Esophagus muscularis mucosa (tissue), 4 donors: ENCODE measurements around the gene HHATL. TPM values are rescaled to one million over a fixed set of nuclear protein-coding genes. Genes with fewer than 3 reads are reported as not detected.
A peak's percentile ranks its signal among the peaks of the same experiment; 100 is the strongest.

Experiments used
- DNase-seq: peaks from one replicate; pipeline ENCODE4 v3.0.0-alpha.2; 2017; ENCODE audit errors: extremely low spot score
- H3K27ac ChIP-seq, 4 donors: fragments of 200-600 bp; sonication (generic); replicated peaks in 1 of 4; 1 replicate in 3 of 4; 2 replicates in 1 of 4; pipeline ENCODE4 v1.5.1; 2016 to 2019; ENCODE audit warnings: mild to moderate bottlenecking in 1 of 4
- H3K27me3 ChIP-seq, 4 donors: fragments of 200-600 bp; sonication (generic); one replicate each; pipeline versions ENCODE4 v1.5.1 to v1.6.0; 2016 to 2019
- H3K36me3 ChIP-seq, 4 donors: fragments of 200-600 bp; sonication (generic); one replicate each; pipeline ENCODE4 v1.5.1; 2016 to 2019
- H3K4me1 ChIP-seq, 4 donors: fragments of 200-600 bp; sonication (generic); one replicate each; pipeline ENCODE4 v1.5.1; 2016 to 2019
- H3K4me3 ChIP-seq, 4 donors: fragments of 200-600 bp; sonication (generic); 1 replicate in 2 of 4; 2 replicates in 2 of 4; pipeline ENCODE4 v1.5.1; 2016 to 2019; ENCODE audit warnings: mild to moderate bottlenecking in 4 of 4, moderate library complexity in 1 of 4
- H3K9me3 ChIP-seq, 4 donors: fragments of 200-600 bp; sonication (generic); 1 replicate in 3 of 4; 2 replicates in 1 of 4; pipeline ENCODE4 v1.5.1; 2016 to 2019
- CTCF ChIP-seq, 3 experiments: fragments of 200-600 bp in 2 of 3; fragments of 450-650 bp in 1 of 3; sonication (generic) in 2 of 3; IDR thresholded peaks; one replicate each; pipeline ENCODE4 v1.5.1; 2017 to 2019; ENCODE audit warnings: antibody characterized with exemption in 3 of 3, mild to moderate bottlenecking in 2 of 3, moderate library complexity in 1 of 3
- EP300 ChIP-seq: sonication (generic); formaldehyde crosslinking; IDR thresholded peaks from one replicate; pipeline ENCODE4 v1.6.1; 2017; ENCODE audit warnings: antibody characterized with exemption
- POLR2A ChIP-seq: fragments of 450-650 bp; IDR thresholded peaks from one replicate; pipeline ENCODE4 v1.6.1; 2017; ENCODE audit warnings: antibody characterized with exemption, moderate library complexity, mild to moderate bottlenecking, low read depth
- POLR2AphosphoS5 ChIP-seq, 2 donors: sonication (generic); formaldehyde crosslinking; IDR thresholded peaks; one replicate each; pipeline ENCODE4 v1.6.1; 2017; ENCODE audit warnings: antibody characterized with exemption in 2 of 2
- WGBS: methylation state at CpG from one replicate; pipeline ENCODE4 v1.1.5; 2018; 5-methylcytosine and 5-hydroxymethylcytosine counted together
- intact Hi-C: fragments of 100-400 bp; cut with DNase I; formaldehyde crosslinking; loops from one replicate; pipeline ENCODE4 v1.15.1; 2023
- total RNA-seq, 4 donors: library from RNA; depleted of rRNA; stranded (reverse); fragments of >200 nt; gene quantifications; one replicate each; pipeline versions ENCODE4 v1.1.0 to v1.2.1, GENCODE V29; 2016

Gene HHATL
- total RNA-seq, 4 donors from 2014 or later = 1.5 TPM; not detected in 3

DNA sequence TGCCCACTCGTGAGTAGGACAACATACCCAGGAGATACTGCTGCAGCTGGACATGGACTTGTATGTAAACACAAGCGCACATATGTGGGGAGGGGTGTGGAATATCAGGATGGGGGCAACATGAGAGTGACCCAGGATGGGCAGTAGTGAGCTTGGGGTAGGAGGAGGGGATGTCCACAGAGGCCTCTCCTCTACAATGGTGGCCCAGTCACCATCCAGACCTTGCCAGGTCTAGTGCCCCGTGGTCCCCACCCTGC is 49.4 kb downstream of the HHATL start:
- H3K36me3 ChIP-seq = peaks cover 0 to 22% (median 10%) of the 10 kb centered on the region in 4 donors
- H3K9me3 ChIP-seq = no peaks in the 10 kb centered on the region
- intact Hi-C loops = loop anchor here (5.0 kb wide), 3 partner anchors 51 to 89 kb away; partner anchors contain the start of genes NKTR and SEC22C
- no peak for DNase-seq
- TF ChIP-seq POLR2AphosphoS5 (IDR thresholded peaks at IDR 0.05) = no peak
- 13% methylated on average over 3 of the region's 3 CpGs for WGBS
- H3K4me3 ChIP-seq = peak overlapping the region; percentile 82 to 96 (median 92)
- peak overlapping the region; percentile 91 to 98 (median 96) for H3K27ac ChIP-seq
- H3K27me3 ChIP-seq = no peaks in the 10 kb centered on the region
- peaks cover 43 to 73% (median 68%) of the 10 kb centered on the region in 4 donors for H3K4me1 ChIP-seq

DNA sequence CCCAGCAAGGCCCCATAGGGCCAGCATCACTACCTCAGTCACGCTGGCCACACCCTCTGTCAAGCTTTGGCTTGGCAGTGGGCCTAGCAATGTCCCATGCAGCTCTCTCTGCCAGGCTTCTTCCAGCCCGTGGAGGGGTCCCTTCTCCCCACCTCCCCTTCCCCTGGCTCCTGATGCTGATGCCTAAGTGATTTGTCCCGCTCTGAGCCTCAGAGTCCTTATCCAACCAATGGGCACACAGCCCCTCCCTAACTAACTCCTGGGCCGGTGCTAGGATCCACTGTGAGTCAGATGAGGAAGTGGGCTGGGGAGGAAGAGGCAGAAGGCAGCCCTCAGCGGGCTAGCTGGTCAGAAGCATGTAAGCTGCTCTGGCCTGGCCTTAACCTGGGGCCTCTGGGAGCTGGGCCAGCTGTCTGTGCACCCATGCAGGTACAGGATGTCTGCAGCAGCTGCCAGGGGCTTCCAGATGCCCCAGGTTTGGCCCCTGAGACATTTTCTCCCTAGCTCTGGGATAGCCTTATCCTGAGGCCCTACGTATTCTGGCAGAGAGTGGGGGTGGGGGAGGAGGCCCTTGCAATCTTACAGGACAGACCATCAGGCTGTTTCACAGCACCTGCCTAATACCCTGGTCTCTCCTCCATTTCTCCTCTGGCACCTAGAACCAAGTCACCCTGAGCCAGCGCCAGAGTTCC is 49.8 kb downstream of the HHATL start:
- H3K27me3 ChIP-seq = no peaks in the 10 kb centered on the region
- peak overlapping the region; percentile 91 to 98 (median 96) for H3K27ac ChIP-seq
- peaks cover 0 to 23% (median 12%) of the 10 kb centered on the region in 4 donors for H3K36me3 ChIP-seq
- TF ChIP-seq POLR2A (peak; percentile 90), CTCF (IDR thresholded peaks at IDR 0.05) (no peak), POLR2AphosphoS5 (IDR thresholded peaks at IDR 0.05) (peak; percentile 77 to 94), EP300 (no peak)
- intact Hi-C loops = loop anchor here (5.0 kb wide), 3 partner anchors 50 to 90 kb away; partner anchors contain the start of genes NKTR and SEC22C
- WGBS = 24% methylated on average over 6 of the region's 7 CpGs
- no peaks in the 10 kb centered on the region for H3K9me3 ChIP-seq
- peak; percentile 92 for DNase-seq
- peaks cover 43 to 73% (median 68%) of the 10 kb centered on the region in 4 donors for H3K4me1 ChIP-seq
- peak overlapping the region; percentile 82 to 96 (median 92) for H3K4me3 ChIP-seq

DNA sequence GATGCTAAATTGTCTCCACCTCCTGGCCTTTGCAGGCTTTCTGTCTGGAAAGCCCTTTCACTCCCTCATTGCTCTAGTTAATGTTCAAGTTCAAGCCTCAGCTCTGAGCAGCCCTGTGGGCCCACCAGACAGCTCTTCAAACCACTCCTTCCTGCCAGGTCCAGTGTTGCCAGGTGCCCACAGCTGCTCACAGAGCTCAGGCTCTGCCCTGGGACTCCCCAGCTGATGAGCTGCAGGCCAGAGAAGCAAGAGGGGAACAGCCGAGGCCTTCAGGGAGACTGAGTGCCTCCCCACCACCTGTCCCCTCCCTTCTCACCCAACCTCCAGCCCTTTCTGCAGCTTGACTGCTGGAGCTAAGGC is 50.4 kb downstream of the HHATL start:
- H3K27me3 ChIP-seq = no peaks in the 10 kb centered on the region
- H3K9me3 ChIP-seq = no peaks in the 10 kb centered on the region
- 22% methylated on average over 1 of the region's 1 CpG for WGBS
- intact Hi-C loops = loop anchor here (5.0 kb wide), 3 partner anchors 50 to 90 kb away; partner anchors contain the start of genes NKTR and SEC22C
- peak overlapping the region; percentile 91 to 98 (median 96) for H3K27ac ChIP-seq
- peaks cover 43 to 71% (median 66%) of the 10 kb centered on the region in 4 donors for H3K4me1 ChIP-seq
- peaks cover under 1 to 28% (median 16%) of the 10 kb centered on the region in 4 donors for H3K36me3 ChIP-seq
- H3K4me3 ChIP-seq = peak overlapping the region; percentile 82 to 96 (median 92)
- peak; percentile 42 for DNase-seq
- TF ChIP-seq POLR2A = no peak
- TF ChIP-seq EP300 = no peak
- no peak for TF ChIP-seq POLR2AphosphoS5 (IDR thresholded peaks at IDR 0.05)
- TF ChIP-seq CTCF (IDR thresholded peaks at IDR 0.05) = no peak

GRCh38 chr3:42651248-42652091 is 51.1 kb downstream of the HHATL start:
- WGBS = 70% methylated on average over 9 of the region's 9 CpGs
- intact Hi-C loops = loop anchor here (5.0 kb wide), 3 partner anchors 49 to 91 kb away; partner anchors contain the start of genes NKTR and SEC22C
- peak in 1 of 2 donors; percentile 35 for TF ChIP-seq POLR2AphosphoS5 (IDR thresholded peaks at IDR 0.05)
- no peak for TF ChIP-seq POLR2A
- TF ChIP-seq CTCF (IDR thresholded peaks at IDR 0.05) = no peak
- no peak for TF ChIP-seq EP300
- peak; percentile 8 for DNase-seq
- peak overlapping the region; percentile 91 to 98 (median 96) for H3K27ac ChIP-seq
- H3K36me3 ChIP-seq = peaks cover 8 to 36% (median 23%) of the 10 kb centered on the region in 4 donors
- no peaks in the 10 kb centered on the region for H3K27me3 ChIP-seq
- no peaks in the 10 kb centered on the region for H3K9me3 ChIP-seq
- peak overlapping the region in 3 of 4 donors; percentile 82 to 96 (median 92) for H3K4me3 ChIP-seq
- peaks cover 43 to 64% (median 60%) of the 10 kb centered on the region in 4 donors for H3K4me1 ChIP-seq

DNA sequence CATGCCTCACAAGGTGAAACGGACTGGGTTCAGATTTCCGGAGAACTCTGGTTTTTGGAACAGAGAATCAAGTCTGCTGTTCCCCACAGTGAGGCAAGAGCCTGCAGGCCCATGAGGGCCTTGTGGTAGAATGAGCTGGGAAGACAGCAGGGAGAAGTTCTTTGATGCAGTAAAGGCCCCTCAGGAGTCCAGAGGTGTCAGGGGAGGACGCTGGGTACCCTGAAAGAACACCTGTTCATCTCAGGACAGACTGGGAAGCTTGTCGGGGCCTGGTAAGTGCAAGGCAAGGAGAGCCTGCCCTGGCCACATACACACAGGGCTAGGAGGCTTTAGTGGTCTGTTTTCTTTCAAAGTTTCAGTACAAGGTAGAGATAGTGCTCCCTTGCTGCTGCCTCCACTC is 52.8 kb downstream of the HHATL start:
- 84% methylated on average over 2 of the region's 4 CpGs for WGBS
- Histone ChIP-seq H3K36me3 (peaks cover 21 to 53% (median 38%) of the 10 kb centered on the region in 4 donors), H3K27ac (no peak overlapping the region)

More for the DNA sequence above, 52.8 kb downstream of the HHATL start:
- no peak overlapping the region for H3K4me3 ChIP-seq
- no peak for DNase-seq
- no peaks in the 10 kb centered on the region for H3K9me3 ChIP-seq
- no peaks in the 10 kb centered on the region for H3K27me3 ChIP-seq
- TF ChIP-seq POLR2AphosphoS5 (IDR thresholded peaks at IDR 0.05) (no peak), CTCF (IDR thresholded peaks at IDR 0.05) (no peak), EP300 (no peak), POLR2A (no peak)
- peaks cover 31 to 47% (median 43%) of the 10 kb centered on the region in 4 donors for H3K4me1 ChIP-seq
- intact Hi-C loops = loop anchor here (5.0 kb wide), 3 partner anchors 47 to 93 kb away; partner anchors contain the start of genes NKTR and SEC22C
